Stimulated activated CD4-positive, alpha-beta T cell treated with anti-CD3 and anti-CD28 coated beads, Interleukin-4, amount 100 ng/mL, for 24 hours (primary cell): ENCODE results near the gene TPSD1.

Experiments
- DNase-seq: peaks from one replicate; pipeline ENCODE4 v3.0.0-alpha.2; 2020

Gene TPSD1

GRCh38 chr16:1301562-1301961 lies 45.7 kb downstream of the TPSD1 start:
- DNase-seq = no peak

- DNase-seq = no peak
Measured at GRCh38 chr16:1305823-1306222, 50.0 kb downstream of the TPSD1 start.

- DNase-seq = no peak
Measured at GRCh38 chr16:1306334-1306733, 50.5 kb downstream of the TPSD1 start.

GRCh38 chr16:1308036-1308976 lies 52.4 kb downstream of the TPSD1 start:
- no peak for DNase-seq
